ENCODE results near the gene SAP130. TPM values are rescaled to one million over a fixed set of nuclear protein-coding genes. Genes with fewer than 3 reads are reported as not detected.

The SAP130 gene
- total RNA-seq, 4 donors from 2014 or later, result 8.9 to 44.0 (median 11.7) TPM

- no peak for DNase-seq (ENCODE audit: low spot score in 2 of 2)
- intact Hi-C loops (cut with DNase I; ENCODE audit: low total_unique reads), result no loop called here
- WGBS, 2 donors, result 68 to 76% methylated on average over 12 of the region's 12 CpGs
Observed at GRCh38 chr2:127901339-127902056, 126.4 kb downstream of the SAP130 start.

GRCh38 chr2:127897531-127898211, 130.2 kb downstream of the SAP130 start:
- TF ChIP-seq POLR2A (IDR thresholded peaks at IDR 0.05), result no peak
- TF ChIP-seq CTCF (IDR thresholded peaks at IDR 0.05), result no peak
- no peak for DNase-seq (ENCODE audit: low spot score in 2 of 2)
- WGBS, 2 donors, result 67 to 69% methylated on average over 1 of the region's 1 CpG
- no peak overlapping the region for H3K4me3 ChIP-seq (ENCODE audit: low read depth, poor library complexity, severe bottlenecking)
- intact Hi-C loops (cut with DNase I; ENCODE audit: low total_unique reads), result no loop called here

More at GRCh38 chr2:127901339-127902056, 126.4 kb downstream of the SAP130 start:
- no peak overlapping the region for H3K4me3 ChIP-seq (ENCODE audit: low read depth, poor library complexity, severe bottlenecking)
- TF ChIP-seq POLR2A (IDR thresholded peaks at IDR 0.05) (no peak), CTCF (IDR thresholded peaks at IDR 0.05) (no peak)

DNA sequence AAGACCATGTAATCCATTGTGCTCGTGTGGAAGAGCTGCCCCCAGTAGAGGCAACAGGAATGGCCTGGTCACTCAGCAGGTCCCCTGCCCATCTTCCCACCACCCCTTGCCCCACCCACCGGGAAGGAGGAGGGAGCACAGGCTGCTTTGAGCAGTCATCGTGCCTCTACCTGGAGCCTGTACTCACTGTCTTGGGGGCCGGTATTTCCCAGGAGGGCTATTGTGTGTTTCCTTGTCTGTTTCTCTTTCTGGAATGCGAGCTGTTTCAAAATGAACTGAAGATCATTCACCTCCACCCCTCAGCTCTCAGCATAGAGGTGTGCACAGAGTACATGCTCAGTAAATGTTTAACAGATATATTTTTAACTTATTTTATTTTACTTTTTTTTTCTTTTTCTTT, 134.4 kb downstream of the SAP130 start:
- WGBS, 2 donors, result 58 to 66% methylated on average over 5 of the region's 5 CpGs
- TF ChIP-seq POLR2A (IDR thresholded peaks at IDR 0.05), result no peak
- no peak for TF ChIP-seq CTCF (IDR thresholded peaks at IDR 0.05)
- no peak overlapping the region for H3K4me3 ChIP-seq (ENCODE audit: low read depth, poor library complexity, severe bottlenecking)
- DNase-seq (ENCODE audit: low spot score in 2 of 2), result no peak
- intact Hi-C loops (cut with DNase I; ENCODE audit: low total_unique reads), result no loop called here

DNA sequence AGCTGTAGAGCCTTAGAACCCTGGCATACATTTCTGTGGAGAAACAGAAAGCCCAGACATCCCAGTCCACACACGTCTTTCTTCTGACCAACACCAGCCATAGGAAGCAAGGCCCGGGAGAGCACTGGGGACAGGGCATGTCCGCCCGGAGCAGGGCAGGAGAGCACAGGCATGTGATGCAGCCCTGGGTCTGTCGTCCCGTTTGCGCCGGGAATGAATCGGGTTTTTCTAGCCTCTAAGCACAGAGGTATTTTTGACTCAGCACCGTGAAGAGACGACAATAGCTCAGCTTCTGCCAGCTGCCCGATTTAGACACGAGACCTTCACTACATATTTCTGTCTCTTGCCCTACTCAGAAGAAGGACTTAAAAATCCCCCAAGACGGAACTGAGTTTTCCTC, 134.8 kb downstream of the SAP130 start:
- 90 to 91% methylated on average over 14 of the region's 14 CpGs for WGBS, 2 donors
- DNase-seq (ENCODE audit: low spot score in 2 of 2), result no peak
- intact Hi-C loops (cut with DNase I; ENCODE audit: low total_unique reads), result no loop called here
- H3K4me3 ChIP-seq (ENCODE audit: low read depth, poor library complexity, severe bottlenecking), result no peak overlapping the region
- TF ChIP-seq CTCF (IDR thresholded peaks at IDR 0.05) (no peak), POLR2A (IDR thresholded peaks at IDR 0.05) (no peak)

DNA sequence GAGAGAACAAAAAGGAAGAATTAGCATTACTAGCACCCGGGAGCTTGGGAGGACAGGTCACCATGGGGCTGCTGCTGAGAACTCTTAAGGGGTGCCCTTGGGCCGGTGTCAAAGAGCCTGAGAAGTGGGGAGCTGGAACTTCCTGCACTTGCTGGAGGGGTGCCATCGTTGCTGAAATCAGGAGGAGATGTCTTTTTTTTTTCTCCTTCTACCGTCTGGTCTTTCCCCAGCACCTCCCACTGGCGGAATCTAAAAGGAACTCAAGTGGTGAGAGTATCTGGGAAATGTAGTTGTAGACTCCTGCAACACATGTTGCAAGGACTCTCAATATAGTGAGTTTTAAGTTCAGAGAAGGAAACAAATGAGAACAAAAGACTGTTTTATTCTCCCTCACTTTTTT, 136.0 kb downstream of the SAP130 start:
- H3K4me3 ChIP-seq (ENCODE audit: low read depth, poor library complexity, severe bottlenecking), result no peak overlapping the region
- TF ChIP-seq CTCF (IDR thresholded peaks at IDR 0.05), result no peak
- no peak for TF ChIP-seq POLR2A (IDR thresholded peaks at IDR 0.05)
- 45 to 56% methylated on average over 5 of the region's 5 CpGs for WGBS, 2 donors
- DNase-seq (ENCODE audit: low spot score in 2 of 2), result no peak
- intact Hi-C loops (cut with DNase I; ENCODE audit: low total_unique reads), result no loop called here

Other genes with a start within 250 kb of the SAP130 start
- 10 to 100 TPM; 31.6 to 44.8 (median 32.5) TPM for gene WDR33, start 216.9 kb downstream of the SAP130 start, total RNA-seq
- 10 to 100 TPM in 2 of 4 donors, 1 to 10 TPM in 2; 9.4 to 15.3 (median 10.7) TPM for gene POLR2D, start 169.9 kb downstream of the SAP130 start, total RNA-seq
- gene AMMECR1L, start 142.1 kb downstream of the SAP130 start, total RNA-seq, result 10 to 100 TPM; 12.9 to 16.2 (median 13.6) TPM
- 10 to 100 TPM; 17.8 to 57.2 (median 27.2) TPM for gene UGGT1, start 63.1 kb upstream of the SAP130 start, total RNA-seq

Measured in lower leg skin (tissue), 4 donors.